ENCODE data around the gene CIART.

- TF ChIP-seq CTCF (IDR thresholded peaks at IDR 0.05) (no peak), POLR2A (IDR thresholded peaks at IDR 0.05) (peak; percentile 21 to 73)
These were observed 11.3 kb downstream of the CIART start, which contains the start of gene MRPS21 for GRCh38 chr1:150293433-150294253.

Data from uterus (tissue), 2 donors.